DOHH2 (cell line): ENCODE measurements around the gene ACIN1.

Experiments
- CTCF ChIP-seq: fragments of 200-600 bp; sonication (generic); IDR thresholded peaks from one replicate; pipeline ENCODE4 v1.5.1; 2014; ENCODE audit warnings: antibody characterized with exemption, mild to moderate bottlenecking, low read depth, low read length; ENCODE audit not compliant: poor library complexity, severe bottlenecking
- EZH2phosphoT487 ChIP-seq: fragments of 200-600 bp; sonication (generic); IDR thresholded peaks from 2 replicates; pipeline ENCODE4 v1.6.1; 2017; ENCODE audit warnings: borderline replicate concordance, mild to moderate bottlenecking, antibody characterized with exemption, low read length, moderate library complexity, mixed read lengths

- TF ChIP-seq CTCF (no peak), EZH2phosphoT487 (no peak)
Observed at GRCh38 chr14:23071921-23072539, 22.9 kb downstream of the ACIN1 start.
